ENCODE results near the gene CLBA1. TPM values are rescaled to one million over a fixed set of nuclear protein-coding genes. Genes with fewer than 3 reads are reported as not detected.

Gene CLBA1
- total and polyA plus RNA-seq, 9 of the 15 experiments (the other 6 are each of a cell fraction or from before 2014, with no cell fraction given): 0.04 to 3.9 (median 2.6) TPM

DNA sequence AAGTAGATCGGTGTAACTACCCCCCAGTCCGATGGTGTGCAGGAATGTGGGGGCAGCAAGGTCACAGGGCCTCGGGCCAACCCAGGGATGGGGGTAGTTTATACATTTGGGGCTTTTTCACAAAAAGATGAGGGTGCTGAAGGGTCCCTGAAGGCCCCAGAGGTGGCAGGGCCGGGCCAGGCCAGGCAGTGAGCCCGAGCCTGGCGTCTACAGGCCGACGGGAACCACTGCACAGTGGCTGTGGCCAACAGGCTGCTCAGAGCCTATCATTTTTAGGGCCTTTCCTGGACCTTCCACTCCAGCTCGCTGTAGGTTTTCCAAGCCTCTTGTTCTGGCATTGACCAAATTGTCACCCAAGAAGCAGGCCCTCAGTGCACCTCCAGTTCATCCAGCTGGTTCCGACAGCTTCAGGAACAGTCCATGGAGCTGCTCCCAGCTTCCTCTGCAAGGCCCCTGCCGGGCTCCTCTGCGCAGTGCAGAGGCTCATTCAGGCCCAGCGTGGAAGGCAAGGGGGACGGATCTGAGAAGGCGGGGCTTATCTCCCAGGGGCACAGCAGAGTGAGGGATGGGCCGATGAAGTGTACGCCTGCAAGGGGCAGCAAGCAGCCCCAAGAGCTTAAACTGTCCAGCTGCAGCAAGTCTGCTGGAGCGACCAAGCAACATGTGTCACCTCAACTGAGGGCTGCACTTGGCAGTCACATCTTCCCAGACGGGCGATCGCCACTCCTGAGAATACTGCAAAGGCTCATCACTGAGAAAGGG lies 21.4 kb downstream of the CLBA1 start:
- ATAC-seq (peak; percentile 39), FAIRE-seq (no peak), DNase-seq (ENCODE audit: extremely low read depth in 1 of 4, low spot score in 3 of 4) (no peak)
- ChIA-PET POLR2A (interaction anchor here (0.6 to 4.4 kb wide), 6 partner anchors 8 to 370 kb away, joined by 3 to 28 read pairs (median 10); no protein-coding TSS in a partner anchor), CTCF (ENCODE audit: low intra/inter-chr PET ratio) (interaction anchor here (0.6 kb wide), 1 partner anchor 39 kb away, joined by 4 read pairs; no protein-coding TSS in a partner anchor)
- no TSS peak for BruUV-seq (replicated peaks)
- Histone ChIP-seq H2AFZ (ENCODE audit: low read depth, low read length) (no peak overlapping the region), H3K4me3 (no peak overlapping the region), H3K36me3 (ENCODE audit: control insufficient read depth, insufficient read depth, low read length) (peaks cover 47% of the 10 kb centered on the region; the same call in 2 of the 3 replicates), H3K79me2 (ENCODE audit: control insufficient read depth, insufficient read depth, low read length) (peaks cover 29% of the 10 kb centered on the region), H3K9me3 (replicated peaks; ENCODE audit: control insufficient read depth, insufficient read depth, low read depth, low read length) (no peaks in the 10 kb centered on the region), H4K20me1 (replicated peaks; ENCODE audit: control insufficient read depth, insufficient read depth, low read length) (0 out of 2 replicates have a peak, but pooled peaks cover 3% of the 10 kb centered on the region), H3K4me1 (replicated peaks in 1 of 2; ENCODE audit: control insufficient read depth in 2 of 2, insufficient read depth in 2 of 2, low read length in 2 of 2) (peaks cover 0 to 24% of the 10 kb centered on the region in 2 experiments; a peak in 2 of 5 replicates), H3K27me3 (ENCODE audit: control insufficient read depth in 2 of 2, insufficient read depth in 2 of 2, low read length in 2 of 2) (no peaks in the 10 kb centered on the region), H3K4me2 (ENCODE audit: insufficient read depth, low read length) (no peak overlapping the region), H3K9ac (ENCODE audit: insufficient read depth in 1 of 2, low read depth in 2 of 2, low read length in 2 of 2) (no peak overlapping the region), H3K9me1 (ENCODE audit: control insufficient read depth, insufficient read depth, low read length) (no peaks in the 10 kb centered on the region), H3K27ac (ENCODE audit: extremely low read depth, low read depth, low read length) (no peak overlapping the region)
- intact Hi-C loops (cut with micrococcal nuclease): no loop called here
- WGBS (ENCODE audit: insufficient coverage, low coverage, missing lambda C conversion rate): 89% methylated on average over 14 of the region's 21 CpGs
- in situ Hi-C loops (cut with MboI): no loop called here
- TF ChIP-seq HMGN3 (IDR thresholded peaks at IDR 0.05; ENCODE audit: borderline replicate concordance, extremely low read depth, insufficient read length, low read depth, low read length) (peak; percentile 11), ZNF699 (CRISPR knock-in tag; IDR thresholded peaks at IDR 0.05; ENCODE audit: insufficient replicate concordance) (no peak), ZNF224 (CRISPR knock-in tag; IDR thresholded peaks at IDR 0.05) (no peak), LARP7 (IDR thresholded peaks at IDR 0.05) (no peak), MYBL2 (IDR thresholded peaks at IDR 0.05; ENCODE audit: low read depth) (no peak), MYBL2 (CRISPR knock-in tag; IDR thresholded peaks at IDR 0.05; ENCODE audit: borderline replicate concordance) (no peak), SIN3A (IDR thresholded peaks at IDR 0.05; ENCODE audit: borderline replicate concordance in 2 of 2, control insufficient read depth in 1 of 2, low read depth in 2 of 2, low read length in 2 of 2) (no peak), SMARCA4 (IDR thresholded peaks at IDR 0.05) (no peak), POLR2G (IDR thresholded peaks at IDR 0.05; ENCODE audit: low read depth, low read length) (peak; percentile 43), TEAD1 (CRISPR knock-in tag; IDR thresholded peaks at IDR 0.05) (no peak)
- TF ChIP-seq, protein P1, sequence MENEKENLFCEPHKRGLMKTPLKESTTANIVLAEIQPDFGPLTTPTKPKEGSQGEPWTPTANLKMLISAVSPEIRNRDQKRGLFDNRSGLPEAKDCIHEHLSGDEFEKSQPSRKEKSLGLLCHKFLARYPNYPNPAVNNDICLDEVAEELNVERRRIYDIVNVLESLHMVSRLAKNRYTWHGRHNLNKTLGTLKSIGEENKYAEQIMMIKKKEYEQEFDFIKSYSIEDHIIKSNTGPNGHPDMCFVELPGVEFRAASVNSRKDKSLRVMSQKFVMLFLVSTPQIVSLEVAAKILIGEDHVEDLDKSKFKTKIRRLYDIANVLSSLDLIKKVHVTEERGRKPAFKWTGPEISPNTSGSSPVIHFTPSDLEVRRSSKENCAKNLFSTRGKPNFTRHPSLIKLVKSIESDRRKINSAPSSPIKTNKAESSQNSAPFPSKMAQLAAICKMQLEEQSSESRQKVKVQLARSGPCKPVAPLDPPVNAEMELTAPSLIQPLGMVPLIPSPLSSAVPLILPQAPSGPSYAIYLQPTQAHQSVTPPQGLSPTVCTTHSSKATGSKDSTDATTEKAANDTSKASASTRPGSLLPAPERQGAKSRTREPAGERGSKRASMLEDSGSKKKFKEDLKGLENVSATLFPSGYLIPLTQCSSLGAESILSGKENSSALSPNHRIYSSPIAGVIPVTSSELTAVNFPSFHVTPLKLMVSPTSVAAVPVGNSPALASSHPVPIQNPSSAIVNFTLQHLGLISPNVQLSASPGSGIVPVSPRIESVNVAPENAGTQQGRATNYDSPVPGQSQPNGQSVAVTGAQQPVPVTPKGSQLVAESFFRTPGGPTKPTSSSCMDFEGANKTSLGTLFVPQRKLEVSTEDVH (IDR thresholded peaks at IDR 0.05; ENCODE audit: low read depth, partially characterized antibody): no peak
- TF ChIP-seq, protein P2, sequence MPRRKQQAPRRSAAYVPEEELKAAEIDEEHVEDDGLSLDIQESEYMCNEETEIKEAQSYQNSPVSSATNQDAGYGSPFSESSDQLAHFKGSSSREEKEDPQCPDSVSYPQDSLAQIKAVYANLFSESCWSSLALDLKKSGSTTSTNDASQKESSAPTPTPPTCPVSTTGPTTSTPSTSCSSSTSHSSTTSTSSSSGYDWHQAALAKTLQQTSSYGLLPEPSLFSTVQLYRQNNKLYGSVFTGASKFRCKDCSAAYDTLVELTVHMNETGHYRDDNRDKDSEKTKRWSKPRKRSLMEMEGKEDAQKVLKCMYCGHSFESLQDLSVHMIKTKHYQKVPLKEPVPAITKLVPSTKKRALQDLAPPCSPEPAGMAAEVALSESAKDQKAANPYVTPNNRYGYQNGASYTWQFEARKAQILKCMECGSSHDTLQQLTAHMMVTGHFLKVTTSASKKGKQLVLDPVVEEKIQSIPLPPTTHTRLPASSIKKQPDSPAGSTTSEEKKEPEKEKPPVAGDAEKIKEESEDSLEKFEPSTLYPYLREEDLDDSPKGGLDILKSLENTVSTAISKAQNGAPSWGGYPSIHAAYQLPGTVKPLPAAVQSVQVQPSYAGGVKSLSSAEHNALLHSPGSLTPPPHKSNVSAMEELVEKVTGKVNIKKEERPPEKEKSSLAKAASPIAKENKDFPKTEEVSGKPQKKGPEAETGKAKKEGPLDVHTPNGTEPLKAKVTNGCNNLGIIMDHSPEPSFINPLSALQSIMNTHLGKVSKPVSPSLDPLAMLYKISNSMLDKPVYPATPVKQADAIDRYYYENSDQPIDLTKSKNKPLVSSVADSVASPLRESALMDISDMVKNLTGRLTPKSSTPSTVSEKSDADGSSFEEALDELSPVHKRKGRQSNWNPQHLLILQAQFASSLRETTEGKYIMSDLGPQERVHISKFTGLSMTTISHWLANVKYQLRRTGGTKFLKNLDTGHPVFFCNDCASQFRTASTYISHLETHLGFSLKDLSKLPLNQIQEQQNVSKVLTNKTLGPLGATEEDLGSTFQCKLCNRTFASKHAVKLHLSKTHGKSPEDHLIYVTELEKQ (CRISPR knock-in tag; IDR thresholded peaks at IDR 0.05): no peak
- TF ChIP-seq, protein P3, sequence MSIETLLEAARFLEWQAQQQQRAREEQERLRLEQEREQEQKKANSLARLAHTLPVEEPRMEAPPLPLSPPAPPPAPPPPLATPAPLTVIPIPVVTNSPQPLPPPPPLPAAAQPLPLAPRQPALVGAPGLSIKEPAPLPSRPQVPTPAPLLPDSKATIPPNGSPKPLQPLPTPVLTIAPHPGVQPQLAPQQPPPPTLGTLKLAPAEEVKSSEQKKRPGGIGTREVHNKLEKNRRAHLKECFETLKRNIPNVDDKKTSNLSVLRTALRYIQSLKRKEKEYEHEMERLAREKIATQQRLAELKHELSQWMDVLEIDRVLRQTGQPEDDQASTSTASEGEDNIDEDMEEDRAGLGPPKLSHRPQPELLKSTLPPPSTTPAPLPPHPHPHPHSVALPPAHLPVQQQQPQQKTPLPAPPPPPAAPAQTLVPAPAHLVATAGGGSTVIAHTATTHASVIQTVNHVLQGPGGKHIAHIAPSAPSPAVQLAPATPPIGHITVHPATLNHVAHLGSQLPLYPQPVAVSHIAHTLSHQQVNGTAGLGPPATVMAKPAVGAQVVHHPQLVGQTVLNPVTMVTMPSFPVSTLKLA (conservative IDR thresholded peaks at IDR 0.05): no peak

Measured in K562 (cell line).